GM21367 (cell line): ENCODE data around the gene ZBTB1.
"Not testable (repeated sequence)": the region's sequence is repeated elsewhere in the genome, so short reads cannot be mapped to it uniquely, and the experiment has no call there.

ENCODE experiments used
- ATAC-seq: cut with Tn5 transposase; IDR thresholded peaks from one replicate; pipeline ENCODE4 v1.9.1; 2021; ENCODE audit not compliant: unreplicated experiment

ZBTB1 gene

GRCh38 chr14:64496764-64497163, 7.8 kb upstream of the ZBTB1 start:
- ATAC-seq = no peak

- no peak for ATAC-seq
Measured at GRCh38 chr14:64500088-64500487, 4.5 kb upstream of the ZBTB1 start.

GRCh38 chr14:64501411-64502171, 3.0 kb upstream of the ZBTB1 start:
- ATAC-seq = no peak

GRCh38 chr14:64502456-64502855, 2.1 kb upstream of the ZBTB1 start:
- no peak for ATAC-seq

GRCh38 chr14:64502887-64503433, 1.6 kb upstream of the ZBTB1 start:
- ATAC-seq = peak; percentile 1

GRCh38 chr14:64503434-64504309, 898 bp upstream of the ZBTB1 start, which contains the start of gene ZBTB25:
TSS of gene ZBTB25 (minus strand) at chr14:64503838. CDS start at chr14:64490533, 13,305 bp downstream.
- peak; percentile 49 for ATAC-seq

- ATAC-seq = peak; percentile 23
Measured at GRCh38 chr14:64504897-64505794, 576 bp downstream of the ZBTB1 start.

GRCh38 chr14:64506721-64507120, 2.2 kb downstream of the ZBTB1 start:
- no peak for ATAC-seq

- no peak for ATAC-seq
Measured at GRCh38 chr14:64507376-64508156, 3.0 kb downstream of the ZBTB1 start.

- ATAC-seq = no peak
Measured at GRCh38 chr14:64508215-64508776, 3.7 kb downstream of the ZBTB1 start.

- ATAC-seq = no peak
Measured at GRCh38 chr14:64509036-64509435, 4.5 kb downstream of the ZBTB1 start.

- ATAC-seq = peak; percentile 38
Measured at GRCh38 chr14:64510825-64511671, 6.5 kb downstream of the ZBTB1 start.

- no peak for ATAC-seq
Measured at GRCh38 chr14:64513271-64513670, 8.7 kb downstream of the ZBTB1 start.

GRCh38 chr14:64515053-64515452, 10.5 kb downstream of the ZBTB1 start:
- no peak for ATAC-seq

- no peak for ATAC-seq
Measured at GRCh38 chr14:64516969-64517368, 12.4 kb downstream of the ZBTB1 start.

GRCh38 chr14:64517667-64518066, 13.1 kb downstream of the ZBTB1 start:
- not testable (repeated sequence) for ATAC-seq

GRCh38 chr14:64518229-64518628, 13.7 kb downstream of the ZBTB1 start:
- no peak for ATAC-seq

- no peak for ATAC-seq
Measured at GRCh38 chr14:64520699-64521098, 16.1 kb downstream of the ZBTB1 start.
